Coronary artery (tissue), 2 donors: ENCODE measurements around the gene MRPS2.
"Not testable (repeated sequence)": the region's sequence is repeated elsewhere in the genome, so short reads cannot be mapped to it uniquely, and the experiment has no call there.

Experiments
- DNase-seq: peaks from one replicate; pipeline ENCODE4 v3.0.0-alpha.2; 2017; ENCODE audit warnings: low spot score
- H3K27ac ChIP-seq, 2 donors: fragments of 200-600 bp; sonication (generic); one replicate each; pipeline ENCODE4 v1.5.1; 2016 to 2019
- H3K4me3 ChIP-seq: fragments of 200-600 bp; sonication (generic); 2 replicates; pipeline ENCODE4 v1.5.1; 2016; ENCODE audit warnings: mild to moderate bottlenecking, moderate library complexity
- CTCF ChIP-seq: fragments of 200-600 bp; sonication (generic); IDR thresholded peaks from one replicate; pipeline ENCODE4 v1.5.1; 2019; ENCODE audit warnings: antibody characterized with exemption

MRPS2 gene

GRCh38 chr9:135531096-135531495 lies 30.6 kb downstream of the MRPS2 start:
- no peak overlapping the region for H3K4me3 ChIP-seq
- DNase-seq = peak; percentile 22
- H3K27ac ChIP-seq = no peak overlapping the region
- TF ChIP-seq CTCF = no peak

GRCh38 chr9:135533113-135533512 lies 32.6 kb downstream of the MRPS2 start:
- DNase-seq = peak; percentile 31
- no peak for TF ChIP-seq CTCF
- no peak overlapping the region for H3K27ac ChIP-seq
- no peak overlapping the region for H3K4me3 ChIP-seq

DNA sequence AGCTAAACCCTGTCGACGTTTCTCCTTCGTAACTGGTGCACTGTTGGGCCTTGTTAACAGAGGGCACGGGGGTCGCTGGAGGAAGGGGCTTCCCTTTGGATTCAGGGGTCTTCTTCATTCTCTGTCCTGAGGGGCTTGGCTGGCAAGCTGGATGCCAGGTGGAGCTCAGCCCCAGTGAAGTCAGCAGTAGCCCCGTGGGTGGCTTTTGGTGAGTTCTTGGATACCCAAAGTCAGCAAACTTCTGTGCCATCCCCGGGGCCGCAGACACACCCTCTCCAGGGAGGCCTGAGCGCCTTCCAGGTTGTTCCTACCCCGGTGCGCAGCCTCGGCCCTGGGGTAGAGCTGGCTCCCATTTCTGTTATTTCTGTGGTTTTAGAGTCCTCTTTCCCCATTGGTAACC lies 33.2 kb downstream of the MRPS2 start:
- H3K4me3 ChIP-seq = no peak overlapping the region
- peak; percentile 35 for DNase-seq
- no peak overlapping the region for H3K27ac ChIP-seq
- TF ChIP-seq CTCF = no peak

GRCh38 chr9:135534192-135534711 lies 33.8 kb downstream of the MRPS2 start:
- not testable (repeated sequence) for H3K4me3 ChIP-seq, H3K27ac ChIP-seq
- peak; percentile 38 for DNase-seq

DNA sequence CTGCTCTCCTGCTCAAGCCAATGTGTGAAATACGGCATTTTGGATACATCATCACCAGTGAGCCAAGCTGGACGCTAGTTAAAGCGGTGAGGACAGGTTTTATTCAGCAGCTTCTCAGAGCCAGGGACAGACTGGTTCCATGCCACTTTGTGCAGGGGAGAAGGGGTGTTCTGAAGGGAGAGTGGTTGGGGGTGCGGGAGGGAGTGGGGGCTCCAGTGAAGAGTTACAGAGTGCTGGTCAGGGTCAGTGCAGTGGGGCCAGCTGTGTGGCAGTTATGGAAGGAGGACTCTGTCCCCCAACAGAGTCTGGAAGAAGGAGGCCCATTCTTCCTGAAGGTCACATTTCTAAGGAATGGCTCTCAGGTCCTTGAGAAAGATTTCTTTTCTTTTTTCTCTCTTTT lies 34.3 kb downstream of the MRPS2 start:
- peak; percentile 8 for DNase-seq
- H3K4me3 ChIP-seq, H3K27ac ChIP-seq: not testable (repeated sequence)

DNA sequence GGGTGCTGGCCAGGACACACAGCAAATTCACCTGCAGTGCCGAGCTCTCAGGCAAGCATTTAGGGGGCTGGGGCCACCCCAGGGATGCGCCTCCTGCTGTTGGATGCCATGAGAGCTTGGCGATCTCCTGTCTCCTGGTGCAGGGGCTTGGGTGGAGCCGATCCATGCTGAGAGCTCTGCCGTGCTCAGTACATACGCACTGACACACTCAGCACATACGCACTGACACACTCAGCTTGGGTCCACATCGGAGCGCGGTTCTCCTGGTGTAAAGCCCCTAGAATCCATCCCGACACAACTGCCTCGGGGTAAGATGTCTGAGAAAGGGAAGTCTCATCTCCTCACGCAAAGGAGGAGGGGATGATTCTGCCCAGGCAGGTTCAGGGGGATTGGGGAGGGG lies 35.1 kb downstream of the MRPS2 start:
- DNase-seq = peak; percentile 21
- not testable (repeated sequence) for H3K27ac ChIP-seq

DNA sequence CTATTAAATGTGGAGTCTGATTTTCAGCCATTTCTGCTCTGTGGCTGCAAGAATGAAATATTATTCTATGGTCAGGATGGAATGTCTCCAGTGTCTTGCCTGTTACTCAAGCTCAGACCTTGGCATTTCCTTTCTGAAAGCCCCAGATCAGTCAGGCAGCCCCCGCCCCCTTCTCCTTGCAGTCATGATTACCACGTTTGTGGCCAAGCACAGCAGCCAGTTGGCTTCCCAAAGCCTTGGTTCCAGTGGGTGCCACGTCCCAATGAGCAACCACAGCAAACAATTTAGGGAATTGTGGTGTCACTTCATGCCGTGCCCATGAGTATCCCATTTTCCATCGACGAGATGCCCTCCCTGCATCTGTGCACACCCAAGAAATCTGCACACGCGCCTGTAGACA lies 35.7 kb downstream of the MRPS2 start:
- Histone ChIP-seq H3K27ac (no peak overlapping the region), H3K4me3 (no peak overlapping the region)
- peak; percentile 62 for DNase-seq
- TF ChIP-seq CTCF = no peak

More for the DNA sequence above, 35.1 kb downstream of the MRPS2 start:
- not testable (repeated sequence) for H3K4me3 ChIP-seq

- H3K27ac ChIP-seq, H3K4me3 ChIP-seq: not testable (repeated sequence)
- DNase-seq = peak; percentile 9
Measured at GRCh38 chr9:135543262-135543894, 42.9 kb downstream of the MRPS2 start.

GRCh38 chr9:135544981-135545635 lies 44.6 kb downstream of the MRPS2 start:
- H3K4me3 ChIP-seq = no peak overlapping the region
- H3K27ac ChIP-seq = no peak overlapping the region
- TF ChIP-seq CTCF = no peak
- DNase-seq = peak; percentile 55

DNA sequence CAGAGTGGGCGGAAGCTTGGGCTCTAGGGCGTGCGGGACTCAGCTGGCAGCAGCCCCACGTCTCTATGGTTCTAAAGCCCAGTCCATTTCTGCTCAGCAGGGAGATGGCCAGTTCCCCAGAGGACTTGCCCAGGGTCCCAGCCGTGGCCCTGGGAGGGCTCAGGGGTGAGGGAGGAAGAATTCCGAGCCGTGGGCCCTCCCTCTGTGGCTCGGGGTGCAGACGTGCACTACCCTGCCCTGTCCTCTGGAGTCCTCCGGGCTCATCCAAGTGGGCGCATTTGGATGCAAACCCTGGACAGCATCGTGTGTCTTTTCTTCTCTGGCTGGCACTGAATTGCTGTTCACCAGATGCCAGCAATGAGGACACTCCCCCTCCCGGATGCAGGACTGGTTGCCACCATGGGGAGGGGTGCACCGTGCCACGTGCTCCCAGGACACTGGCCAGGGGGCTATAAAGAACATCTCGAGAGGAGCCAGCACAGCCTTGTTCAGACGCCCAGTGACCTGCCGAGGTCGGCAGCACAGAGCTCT lies 45.2 kb downstream of the MRPS2 start, which contains the start of gene OBP2A:
OBP2A (plus strand) TSS at position 481 of the 531 bp plus-strand sequence. CDS start 55 bp downstream, outside the sequence.
- H3K4me3 ChIP-seq, H3K27ac ChIP-seq: not testable (repeated sequence)
- DNase-seq = peak; percentile 53

DNA sequence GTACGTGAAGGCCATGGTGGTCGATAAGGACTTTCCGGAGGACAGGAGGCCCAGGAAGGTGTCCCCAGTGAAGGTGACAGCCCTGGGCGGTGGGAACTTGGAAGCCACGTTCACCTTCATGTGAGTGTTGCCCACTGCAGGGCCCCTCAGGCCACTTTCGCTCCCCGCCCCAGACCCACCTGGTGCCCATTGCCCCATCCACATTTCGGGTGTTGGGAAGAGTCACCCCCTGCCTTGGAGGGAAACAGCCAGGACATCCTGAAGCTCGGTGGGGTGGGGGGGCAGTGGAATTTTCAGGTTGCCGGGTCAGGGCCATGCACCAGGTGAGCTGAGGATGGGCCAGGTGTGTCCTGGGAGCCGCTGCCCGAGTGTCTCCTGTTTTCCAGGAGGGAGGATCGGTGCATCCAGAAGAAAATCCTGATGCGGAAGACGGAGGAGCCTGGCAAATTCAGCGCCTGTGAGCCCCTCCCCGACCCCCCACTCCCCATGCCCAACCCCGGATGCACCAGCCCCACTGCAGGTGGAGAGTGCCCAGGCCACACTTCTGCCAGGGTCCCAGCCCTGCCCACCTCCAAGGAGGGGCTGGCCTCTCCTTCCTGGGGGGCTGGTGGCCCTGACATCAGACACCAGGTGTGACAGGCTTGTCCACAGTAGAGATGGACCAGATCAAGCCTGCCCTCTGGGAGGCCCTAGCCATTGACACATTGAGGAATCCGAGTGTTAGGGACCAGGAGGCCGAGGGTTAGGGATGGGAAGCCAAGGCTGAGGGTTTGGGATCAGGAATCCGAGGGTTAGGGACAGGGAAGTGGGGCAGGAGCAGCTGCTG lies 46.5 kb downstream of the MRPS2 start:
- H3K4me3 ChIP-seq, H3K27ac ChIP-seq: not testable (repeated sequence)
- peak; percentile 64 for DNase-seq
